ELR (cell line): ENCODE data around the gene TPRA1.
"Not testable (repeated sequence)": the region's sequence is repeated elsewhere in the genome, so short reads cannot be mapped to it uniquely, and the experiment has no call there.

Experiments used
- DNase-seq: peaks from one replicate; pipeline ENCODE4 v3.0.0-alpha.2; 2015; ENCODE audit warnings: low read depth

Gene TPRA1

GRCh38 chr3:127536830-127537812, 53.4 kb downstream of the TPRA1 start:
- DNase-seq, result no peak

GRCh38 chr3:127535901-127536829, 54.4 kb downstream of the TPRA1 start:
- DNase-seq, result no peak

GRCh38 chr3:127535106-127535785, 55.3 kb downstream of the TPRA1 start:
- no peak for DNase-seq

GRCh38 chr3:127534564-127534963, 56.0 kb downstream of the TPRA1 start:
- no peak for DNase-seq

GRCh38 chr3:127534161-127534451, 56.4 kb downstream of the TPRA1 start:
- DNase-seq, result no peak

- DNase-seq, result no peak
These were observed 57.9 kb downstream of the TPRA1 start for GRCh38 chr3:127532561-127533203.

GRCh38 chr3:127531821-127532220, 58.7 kb downstream of the TPRA1 start:
- DNase-seq, result no peak

GRCh38 chr3:127530863-127531262, 59.7 kb downstream of the TPRA1 start:
- not testable (repeated sequence) for DNase-seq

GRCh38 chr3:127529346-127530188, 61.0 kb downstream of the TPRA1 start:
- no peak for DNase-seq

GRCh38 chr3:127525373-127525772, 65.2 kb downstream of the TPRA1 start:
- peak; percentile 74 for DNase-seq

- DNase-seq, result no peak
These were observed 66.1 kb downstream of the TPRA1 start for GRCh38 chr3:127524296-127524896.
